Measurements from ENCODE around the gene ECSIT. TPM values are rescaled to one million over a fixed set of nuclear protein-coding genes. Genes with fewer than 3 reads are reported as not detected.

Gene ECSIT
- total RNA-seq, 3 donors from 2014 or later (not counting 1 experiment from before 2014, with no cell fraction given) = 23.6 to 24.5 (median 24.1) TPM

GRCh38 chr19:11482384-11483050 lies 46.4 kb downstream of the ECSIT start:
- Mint-ChIP-seq H3K27ac (peak overlapping the region; percentile 31 to 89), H3K36me3 (no peaks in the 10 kb centered on the region), H3K4me3 (peak overlapping the region; percentile 77), H3K27me3 (ENCODE audit: low read depth in 2 of 2) (peaks cover 24 to 27% of the 10 kb centered on the region in 2 donors), H3K4me1 (peaks cover 15 to 30% of the 10 kb centered on the region in 2 donors), H3K9me3 (no peaks in the 10 kb centered on the region)
- peaks cover 2% of the 10 kb centered on the region for H3K36me3 ChIP-seq (ENCODE audit: control insufficient read depth, insufficient read depth, low read length)
- no peak overlapping the region for H3K27ac ChIP-seq (ENCODE audit: low read length)
- peak; percentile 90 for TF ChIP-seq CTCF (IDR thresholded peaks at IDR 0.05)
- intact Hi-C loops (cut with micrococcal nuclease) = loop anchor here (1.0 to 5.0 kb wide), 3 partner anchors 101 to 355 kb away; no protein-coding TSS in a partner anchor
- peaks cover 33% of the 10 kb centered on the region for H3K4me1 ChIP-seq (ENCODE audit: control insufficient read depth, insufficient read depth, low read length)
- ATAC-seq (peak; percentile 87 to 95 (median 91)), DNase-seq (peak; percentile 91 to 95)
- peak overlapping the region; percentile 5 for H3K4me3 ChIP-seq (ENCODE audit: low read length)
- H3K9me3 ChIP-seq (ENCODE audit: control insufficient read depth, insufficient read depth, low read length) = no peaks in the 10 kb centered on the region
- peaks cover 24% of the 10 kb centered on the region for H3K27me3 ChIP-seq (ENCODE audit: control insufficient read depth, insufficient read depth, low read length)
- WGBS (ENCODE audit: insufficient coverage) = 1% methylated on average over 58 of the region's 58 CpGs

- no peak overlapping the region for H3K27ac ChIP-seq (ENCODE audit: low read length)
- Mint-ChIP-seq H3K4me1 (peaks cover 15 to 30% of the 10 kb centered on the region in 2 donors), H3K9me3 (no peaks in the 10 kb centered on the region), H3K36me3 (no peaks in the 10 kb centered on the region), H3K27me3 (ENCODE audit: low read depth in 2 of 2) (peaks cover 24 to 31% of the 10 kb centered on the region in 2 donors), H3K4me3 (peak overlapping the region; percentile 77), H3K27ac (peak overlapping the region; percentile 31 to 89)
- peaks cover 2% of the 10 kb centered on the region for H3K36me3 ChIP-seq (ENCODE audit: control insufficient read depth, insufficient read depth, low read length)
- intact Hi-C loops (cut with micrococcal nuclease) = loop anchor here (1.0 to 5.0 kb wide), 3 partner anchors 100 to 354 kb away; no protein-coding TSS in a partner anchor
- H3K9me3 ChIP-seq (ENCODE audit: control insufficient read depth, insufficient read depth, low read length) = no peaks in the 10 kb centered on the region
- TF ChIP-seq CTCF (IDR thresholded peaks at IDR 0.05) = no peak
- peaks cover 33% of the 10 kb centered on the region for H3K4me1 ChIP-seq (ENCODE audit: control insufficient read depth, insufficient read depth, low read length)
- peak overlapping the region; percentile 5 for H3K4me3 ChIP-seq (ENCODE audit: low read length)
- 6% methylated on average over 50 of the region's 50 CpGs for WGBS (ENCODE audit: insufficient coverage)
- ATAC-seq (peak; percentile 58 to 61 (median 58)), DNase-seq (peak; percentile 45 to 73)
- peaks cover 24% of the 10 kb centered on the region for H3K27me3 ChIP-seq (ENCODE audit: control insufficient read depth, insufficient read depth, low read length)
Observed at GRCh38 chr19:11481534-11482383, 47.2 kb downstream of the ECSIT start.

GRCh38 chr19:11480715-11481533 lies 48.0 kb downstream of the ECSIT start, which contains the start of gene ELAVL3:
TSS of gene ELAVL3 (minus strand) at chr19:11481046. CDS start at chr19:11480608, 438 bp downstream.
- WGBS (ENCODE audit: insufficient coverage) = 22% methylated on average over 71 of the region's 77 CpGs
- peaks cover 28 to 31% of the 10 kb centered on the region in 2 donors for H3K27me3 Mint-ChIP-seq (ENCODE audit: low read depth in 2 of 2)
- TF ChIP-seq CTCF (IDR thresholded peaks at IDR 0.05) = no peak
- ATAC-seq (no peak), DNase-seq (peak in 1 of 2 donors; percentile 38)
- intact Hi-C loops (cut with micrococcal nuclease) = loop anchor here (5.0 kb wide), 1 partner anchor 354 kb away; no protein-coding TSS in a partner anchor
- H3K27ac Mint-ChIP-seq = peak within 1 kb of the TSS in 1 of 2 donors; percentile 89
- Histone ChIP-seq H3K36me3 (ENCODE audit: control insufficient read depth, insufficient read depth, low read length) (peaks cover 2% of the 10 kb centered on the region), H3K4me3 (ENCODE audit: low read length) (no peak within 1 kb of the TSS), H3K9me3 (ENCODE audit: control insufficient read depth, insufficient read depth, low read length) (no peaks in the 10 kb centered on the region), H3K27ac (ENCODE audit: low read length) (no peak within 1 kb of the TSS), H3K27me3 (ENCODE audit: control insufficient read depth, insufficient read depth, low read length) (peaks cover 24% of the 10 kb centered on the region), H3K4me1 (ENCODE audit: control insufficient read depth, insufficient read depth, low read length) (peaks cover 33% of the 10 kb centered on the region)
- H3K9me3 Mint-ChIP-seq = no peaks in the 10 kb centered on the region
- peaks cover 15 to 30% of the 10 kb centered on the region in 2 donors for H3K4me1 Mint-ChIP-seq
- H3K4me3 Mint-ChIP-seq = peak within 1 kb of the TSS; percentile 25
- no peaks in the 10 kb centered on the region for H3K36me3 Mint-ChIP-seq
